ENCODE measurements around the gene UCN3.

Gene UCN3

GRCh38 chr10:5364890-5365338 is at the start of gene UCN3:
Gene UCN3, plus strand, starts transcription at chr10:5364966. Its CDS starts 8,755 bp downstream, at chr10:5373721.
- no peak for DNase-seq (ENCODE audit: low spot score in 2 of 2)
- Mint-ChIP-seq H3K4me1 (no peaks in the 10 kb centered on the region), H3K4me3 (no peak within 1 kb of the TSS), H3K27me3 (peaks cover 29% of the 10 kb centered on the region), H3K9me3 (no peaks in the 10 kb centered on the region), H3K27ac (ENCODE audit: low read depth) (no peak within 1 kb of the TSS), H3K36me3 (ENCODE audit: insufficient read depth) (no peaks in the 10 kb centered on the region)
- no peak for ATAC-seq (replicated peaks; ENCODE audit: extremely low read depth, poor library complexity, severe bottlenecking)

- H3K4me3 Mint-ChIP-seq: peak overlapping the region; percentile 14
- ATAC-seq (replicated peaks; ENCODE audit: extremely low read depth, poor library complexity, severe bottlenecking) (peak; percentile 40), DNase-seq (ENCODE audit: low spot score in 2 of 2) (no peak)
- H3K9me3 Mint-ChIP-seq: no peaks in the 10 kb centered on the region
- H3K4me1 Mint-ChIP-seq: peaks cover 26% of the 10 kb centered on the region
- peak overlapping the region; percentile 49 for H3K27ac Mint-ChIP-seq (ENCODE audit: low read depth)
- H3K36me3 Mint-ChIP-seq (ENCODE audit: insufficient read depth): no peaks in the 10 kb centered on the region
- H3K27me3 Mint-ChIP-seq: peaks cover 19% of the 10 kb centered on the region
Observed at GRCh38 chr10:5317547-5318107, 47.1 kb upstream of the UCN3 start.

GRCh38 chr10:5318148-5318547 is 46.6 kb upstream of the UCN3 start:
- ATAC-seq (replicated peaks; ENCODE audit: extremely low read depth, poor library complexity, severe bottlenecking): no peak
- no peaks in the 10 kb centered on the region for H3K9me3 Mint-ChIP-seq
- peaks cover 19% of the 10 kb centered on the region for H3K27me3 Mint-ChIP-seq
- H3K4me1 Mint-ChIP-seq: peaks cover 26% of the 10 kb centered on the region
- no peak for DNase-seq (ENCODE audit: low spot score in 2 of 2)
- no peak overlapping the region for H3K4me3 Mint-ChIP-seq
- no peaks in the 10 kb centered on the region for H3K36me3 Mint-ChIP-seq (ENCODE audit: insufficient read depth)
- H3K27ac Mint-ChIP-seq (ENCODE audit: low read depth): peak overlapping the region; percentile 49

GRCh38 chr10:5319863-5320262 is 44.9 kb upstream of the UCN3 start:
- H3K36me3 Mint-ChIP-seq (ENCODE audit: insufficient read depth): no peaks in the 10 kb centered on the region
- H3K27ac Mint-ChIP-seq (ENCODE audit: low read depth): peak overlapping the region; percentile 84
- no peak for ATAC-seq (replicated peaks; ENCODE audit: extremely low read depth, poor library complexity, severe bottlenecking)
- H3K27me3 Mint-ChIP-seq: peaks cover 17% of the 10 kb centered on the region
- H3K9me3 Mint-ChIP-seq: no peaks in the 10 kb centered on the region
- no peak overlapping the region for H3K4me3 Mint-ChIP-seq
- peaks cover 17% of the 10 kb centered on the region for H3K4me1 Mint-ChIP-seq
- no peak for DNase-seq (ENCODE audit: low spot score in 2 of 2)

- H3K9me3 Mint-ChIP-seq: no peaks in the 10 kb centered on the region
- H3K27me3 Mint-ChIP-seq: peaks cover 7% of the 10 kb centered on the region
- no peak for ATAC-seq (replicated peaks; ENCODE audit: extremely low read depth, poor library complexity, severe bottlenecking)
- no peak overlapping the region for H3K4me3 Mint-ChIP-seq
- no peaks in the 10 kb centered on the region for H3K36me3 Mint-ChIP-seq (ENCODE audit: insufficient read depth)
- H3K4me1 Mint-ChIP-seq: peaks cover 17% of the 10 kb centered on the region
- DNase-seq (ENCODE audit: low spot score in 2 of 2): no peak
- no peak overlapping the region for H3K27ac Mint-ChIP-seq (ENCODE audit: low read depth)
Observed at GRCh38 chr10:5321273-5321672, 43.5 kb upstream of the UCN3 start.

- no peak for ATAC-seq (replicated peaks; ENCODE audit: extremely low read depth, poor library complexity, severe bottlenecking)
- no peak for DNase-seq (ENCODE audit: low spot score in 2 of 2)
- Mint-ChIP-seq H3K27ac (ENCODE audit: low read depth) (no peak overlapping the region), H3K4me1 (no peaks in the 10 kb centered on the region), H3K36me3 (ENCODE audit: insufficient read depth) (no peaks in the 10 kb centered on the region), H3K27me3 (peaks cover 25% of the 10 kb centered on the region), H3K9me3 (no peaks in the 10 kb centered on the region), H3K4me3 (no peak overlapping the region)
Observed at GRCh38 chr10:5323446-5323845, 41.3 kb upstream of the UCN3 start.

- no peak overlapping the region for H3K27ac Mint-ChIP-seq (ENCODE audit: low read depth)
- H3K4me1 Mint-ChIP-seq: no peaks in the 10 kb centered on the region
- H3K36me3 Mint-ChIP-seq (ENCODE audit: insufficient read depth): no peaks in the 10 kb centered on the region
- H3K27me3 Mint-ChIP-seq: peaks cover 34% of the 10 kb centered on the region
- H3K9me3 Mint-ChIP-seq: no peaks in the 10 kb centered on the region
- ATAC-seq (replicated peaks; ENCODE audit: extremely low read depth, poor library complexity, severe bottlenecking) (no peak), DNase-seq (ENCODE audit: low spot score in 2 of 2) (no peak)
- H3K4me3 Mint-ChIP-seq: no peak overlapping the region
Observed at GRCh38 chr10:5325076-5325475, 39.7 kb upstream of the UCN3 start.

- Mint-ChIP-seq H3K27me3 (peaks cover 26% of the 10 kb centered on the region), H3K27ac (ENCODE audit: low read depth) (no peak overlapping the region), H3K36me3 (ENCODE audit: insufficient read depth) (no peaks in the 10 kb centered on the region), H3K9me3 (no peaks in the 10 kb centered on the region), H3K4me3 (no peak overlapping the region), H3K4me1 (no peaks in the 10 kb centered on the region)
- DNase-seq (ENCODE audit: low spot score in 2 of 2) (no peak), ATAC-seq (replicated peaks; ENCODE audit: extremely low read depth, poor library complexity, severe bottlenecking) (no peak)
Observed at GRCh38 chr10:5334196-5334880, 30.4 kb upstream of the UCN3 start.

GRCh38 chr10:5338010-5338409 is 26.8 kb upstream of the UCN3 start:
- ATAC-seq (replicated peaks; ENCODE audit: extremely low read depth, poor library complexity, severe bottlenecking): no peak
- H3K4me1 Mint-ChIP-seq: no peaks in the 10 kb centered on the region
- no peak overlapping the region for H3K4me3 Mint-ChIP-seq
- H3K27me3 Mint-ChIP-seq: peaks cover 31% of the 10 kb centered on the region
- no peaks in the 10 kb centered on the region for H3K9me3 Mint-ChIP-seq
- no peaks in the 10 kb centered on the region for H3K36me3 Mint-ChIP-seq (ENCODE audit: insufficient read depth)
- DNase-seq (ENCODE audit: low spot score in 2 of 2): no peak
- H3K27ac Mint-ChIP-seq (ENCODE audit: low read depth): no peak overlapping the region

GRCh38 chr10:5343092-5343491 is 21.7 kb upstream of the UCN3 start:
- Mint-ChIP-seq H3K4me3 (no peak overlapping the region), H3K36me3 (ENCODE audit: insufficient read depth) (no peaks in the 10 kb centered on the region)

GRCh38 chr10:5343561-5343960 is 21.2 kb upstream of the UCN3 start:
- peaks cover 14% of the 10 kb centered on the region for H3K27me3 Mint-ChIP-seq
- ATAC-seq (replicated peaks; ENCODE audit: extremely low read depth, poor library complexity, severe bottlenecking) (no peak), DNase-seq (ENCODE audit: low spot score in 2 of 2) (no peak)
- H3K4me3 Mint-ChIP-seq: no peak overlapping the region
- H3K9me3 Mint-ChIP-seq: no peaks in the 10 kb centered on the region
- H3K4me1 Mint-ChIP-seq: no peaks in the 10 kb centered on the region
- no peak overlapping the region for H3K27ac Mint-ChIP-seq (ENCODE audit: low read depth)
- no peaks in the 10 kb centered on the region for H3K36me3 Mint-ChIP-seq (ENCODE audit: insufficient read depth)

More at GRCh38 chr10:5343092-5343491, 21.7 kb upstream of the UCN3 start:
- ATAC-seq (replicated peaks; ENCODE audit: extremely low read depth, poor library complexity, severe bottlenecking): no peak
- DNase-seq (ENCODE audit: low spot score in 2 of 2): no peak
- Mint-ChIP-seq H3K27me3 (peaks cover 19% of the 10 kb centered on the region), H3K9me3 (no peaks in the 10 kb centered on the region), H3K27ac (ENCODE audit: low read depth) (no peak overlapping the region), H3K4me1 (no peaks in the 10 kb centered on the region)

- peaks cover 12% of the 10 kb centered on the region for H3K27me3 Mint-ChIP-seq
- no peak overlapping the region for H3K27ac Mint-ChIP-seq (ENCODE audit: low read depth)
- H3K4me1 Mint-ChIP-seq: no peaks in the 10 kb centered on the region
- DNase-seq (ENCODE audit: low spot score in 2 of 2) (no peak), ATAC-seq (replicated peaks; ENCODE audit: extremely low read depth, poor library complexity, severe bottlenecking) (no peak)
- H3K36me3 Mint-ChIP-seq (ENCODE audit: insufficient read depth): no peaks in the 10 kb centered on the region
- no peaks in the 10 kb centered on the region for H3K9me3 Mint-ChIP-seq
- H3K4me3 Mint-ChIP-seq: no peak overlapping the region
Observed at GRCh38 chr10:5343979-5344378, 20.8 kb upstream of the UCN3 start.

- H3K9me3 Mint-ChIP-seq: no peaks in the 10 kb centered on the region
- no peak overlapping the region for H3K4me3 Mint-ChIP-seq
- H3K4me1 Mint-ChIP-seq: no peaks in the 10 kb centered on the region
- ATAC-seq (replicated peaks; ENCODE audit: extremely low read depth, poor library complexity, severe bottlenecking) (no peak), DNase-seq (ENCODE audit: low spot score in 2 of 2) (no peak)
- H3K27ac Mint-ChIP-seq (ENCODE audit: low read depth): no peak overlapping the region
- H3K27me3 Mint-ChIP-seq: peaks cover 20% of the 10 kb centered on the region
- no peaks in the 10 kb centered on the region for H3K36me3 Mint-ChIP-seq (ENCODE audit: insufficient read depth)
Observed at GRCh38 chr10:5344746-5345145, 20.0 kb upstream of the UCN3 start.

All from central memory CD8-positive, alpha-beta T cell (primary cell).